Muscle layer of colon (tissue), 2 donors: ENCODE data around the gene TNPO2.
A peak's percentile ranks its signal among the peaks of the same experiment; 100 is the strongest.

Experiments used
- H3K27ac ChIP-seq: one replicate; pipeline ENCODE4 v1.7.0; 2013; ENCODE audit warnings: low read depth, mild to moderate bottlenecking, low read length, moderate library complexity
- H3K27me3 ChIP-seq, 2 donors: one replicate each; pipeline ENCODE4 v1.7.0; 2013; ENCODE audit warnings: low read length in 2 of 2, mild to moderate bottlenecking in 2 of 2; ENCODE audit not compliant: insufficient read depth in 2 of 2, control insufficient read depth in 1 of 2
- H3K36me3 ChIP-seq: one replicate; pipeline ENCODE4 v1.7.0; 2013; ENCODE audit warnings: mild to moderate bottlenecking, low read length; ENCODE audit not compliant: insufficient read depth
- H3K4me1 ChIP-seq: one replicate; pipeline ENCODE4 v1.7.0; 2013; ENCODE audit warnings: mild to moderate bottlenecking, low read length; ENCODE audit not compliant: insufficient read depth
- H3K4me3 ChIP-seq, 2 donors: one replicate each; pipeline ENCODE4 v1.7.0; 2013; ENCODE audit warnings: low read length in 2 of 2, low read depth in 1 of 2, mild to moderate bottlenecking in 1 of 2, moderate library complexity in 1 of 2
- H3K9ac ChIP-seq: one replicate; pipeline ENCODE4 v1.7.0; 2013; ENCODE audit warnings: low read length
- H3K9me3 ChIP-seq: one replicate; pipeline ENCODE4 v1.7.0; 2013; ENCODE audit warnings: mild to moderate bottlenecking, low read length
- donor health status: abdominal sarcoma.
- donor health status: Adenocarcinoma of cecum.

The TNPO2 gene

DNA sequence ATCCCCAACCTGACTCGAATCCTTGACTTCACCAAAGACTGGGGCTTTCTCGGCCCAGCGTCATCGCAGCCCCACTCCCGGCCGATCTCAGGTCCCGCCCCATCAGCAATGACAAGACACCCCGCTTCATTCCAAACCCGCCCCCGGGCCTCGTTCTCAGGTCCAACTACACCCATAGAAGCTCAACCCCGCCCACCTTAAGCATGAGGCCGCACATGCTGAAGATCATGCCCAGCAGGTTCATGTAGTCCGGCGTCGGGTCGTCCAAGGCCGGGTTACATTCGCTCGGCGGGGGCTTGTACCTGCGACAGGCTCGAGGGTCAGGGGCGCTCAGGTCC is 54.8 kb downstream of the TNPO2 start:
- Histone ChIP-seq H3K36me3 (peaks cover 19% of the 10 kb centered on the region), H3K4me1 (peaks cover 40% of the 10 kb centered on the region), H3K9ac (peak overlapping the region; percentile 88), H3K27ac (peak overlapping the region; percentile 100), H3K9me3 (no peaks in the 10 kb centered on the region), H3K4me3 (peak overlapping the region; percentile 84 to 93), H3K27me3 (no peaks in the 10 kb centered on the region)

DNA sequence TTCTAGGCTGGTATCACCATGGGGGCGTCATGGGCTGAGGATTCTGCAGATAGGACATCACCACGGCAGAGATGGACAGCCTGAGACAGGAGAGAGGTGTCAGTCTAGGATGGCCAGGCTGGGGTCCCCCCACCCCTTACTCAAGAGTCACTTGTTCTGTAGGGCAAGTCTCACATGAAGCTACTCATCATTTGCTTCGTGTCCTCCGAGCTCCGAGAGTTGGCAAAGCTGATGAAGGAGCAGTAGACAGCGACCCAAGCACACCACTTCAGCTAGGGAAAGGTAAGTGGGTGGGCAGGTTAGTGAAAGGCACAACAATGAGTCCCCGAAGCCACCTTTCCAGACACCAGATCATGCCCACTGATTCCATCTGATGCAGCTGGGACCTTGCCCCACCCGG is 55.4 kb downstream of the TNPO2 start:
- H3K9ac ChIP-seq = peak overlapping the region; percentile 88
- H3K9me3 ChIP-seq = no peaks in the 10 kb centered on the region
- peak overlapping the region; percentile 100 for H3K27ac ChIP-seq
- peak overlapping the region; percentile 84 to 93 for H3K4me3 ChIP-seq
- peaks cover 23% of the 10 kb centered on the region for H3K36me3 ChIP-seq
- H3K27me3 ChIP-seq = no peaks in the 10 kb centered on the region
- H3K4me1 ChIP-seq = peaks cover 40% of the 10 kb centered on the region

DNA sequence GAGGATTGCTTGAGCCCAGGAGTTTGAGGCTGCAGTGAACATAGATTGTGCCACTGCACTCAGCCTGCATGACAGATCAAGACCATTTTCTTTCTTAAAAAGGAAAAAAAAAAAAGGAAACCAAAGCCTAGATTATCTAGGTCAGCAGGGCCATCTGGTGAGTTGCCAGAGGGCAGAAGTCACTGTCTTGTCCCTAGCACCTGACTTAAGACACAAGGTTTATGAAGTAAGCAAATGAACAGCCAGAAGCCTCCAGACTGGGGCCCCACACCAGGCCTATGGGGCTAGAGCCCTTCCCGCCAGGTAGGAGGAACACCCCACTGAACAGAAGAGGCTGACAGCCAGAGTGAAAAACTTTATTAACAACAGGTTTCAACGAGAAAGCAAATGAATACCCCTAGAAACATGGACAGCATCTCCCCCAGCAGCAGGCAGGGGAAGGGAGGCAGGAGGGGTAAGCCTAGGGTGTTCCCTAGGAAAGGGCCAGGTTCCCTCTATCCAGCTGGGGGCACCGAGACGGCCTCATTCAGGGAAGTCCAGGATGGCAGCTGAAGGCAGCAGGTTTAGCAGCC is 55.9 kb downstream of the TNPO2 start:
- Histone ChIP-seq H3K27me3 (no peaks in the 10 kb centered on the region), H3K9ac (no peak overlapping the region), H3K4me1 (peaks cover 40% of the 10 kb centered on the region), H3K36me3 (peaks cover 24% of the 10 kb centered on the region), H3K4me3 (no peak overlapping the region), H3K27ac (no peak overlapping the region), H3K9me3 (no peaks in the 10 kb centered on the region)

DNA sequence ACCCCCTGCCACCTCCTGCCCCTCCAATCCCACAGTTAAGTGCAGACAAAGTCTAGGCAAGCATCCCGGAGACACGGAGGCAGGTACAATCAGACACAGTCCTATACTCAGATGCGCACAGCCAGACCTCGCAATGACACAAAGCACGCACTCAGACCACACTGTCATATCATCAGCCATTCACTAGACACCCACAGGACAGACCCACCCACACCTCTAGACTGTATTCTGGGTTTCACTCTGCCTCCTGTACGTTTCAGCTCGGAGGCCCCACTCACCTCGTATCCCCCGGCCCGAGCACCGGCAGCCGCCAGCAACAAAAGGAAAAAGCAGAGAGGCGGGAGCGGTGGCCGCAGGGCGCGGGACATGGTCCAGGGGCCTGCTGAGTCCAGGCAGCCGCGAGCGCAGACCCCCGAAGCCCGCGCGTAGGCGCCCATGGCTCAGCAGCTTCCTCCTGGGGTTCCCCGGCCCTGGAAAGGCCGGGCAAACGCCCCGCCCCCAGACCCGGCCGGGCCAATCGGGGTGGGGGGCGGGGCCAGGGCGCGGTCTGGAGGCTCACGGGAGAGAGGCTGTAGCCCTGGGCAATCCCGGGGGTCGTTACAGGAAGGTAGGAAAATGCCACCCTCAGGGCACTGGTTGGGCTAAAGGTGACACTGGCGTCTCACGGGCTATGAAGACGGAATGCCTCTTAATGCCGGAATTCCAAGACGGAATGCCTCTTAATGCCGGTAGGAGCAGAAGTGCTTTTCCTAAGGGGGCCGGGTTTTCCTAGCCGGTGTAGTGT is 57.3 kb downstream of the TNPO2 start, which contains the start of the genes MAN2B1 and WDR83:
MAN2B1 (minus strand) TSS at position 478 of the 784 bp plus-strand sequence; CDS start at position 437, 41 bp downstream.
WDR83 (plus strand) TSS at position 543 of the 784 bp plus-strand sequence. CDS start 2,984 bp downstream, outside the sequence.
- H3K9ac ChIP-seq = peak within 1 kb of the TSS; percentile 96
- H3K27ac ChIP-seq = peak within 1 kb of the TSS; percentile 73
- peaks cover 18% of the 10 kb centered on the region for H3K36me3 ChIP-seq
- H3K27me3 ChIP-seq = no peaks in the 10 kb centered on the region
- H3K4me1 ChIP-seq = peaks cover 40% of the 10 kb centered on the region
- no peaks in the 10 kb centered on the region for H3K9me3 ChIP-seq
- peak within 1 kb of the TSS; percentile 72 to 94 for H3K4me3 ChIP-seq

DNA sequence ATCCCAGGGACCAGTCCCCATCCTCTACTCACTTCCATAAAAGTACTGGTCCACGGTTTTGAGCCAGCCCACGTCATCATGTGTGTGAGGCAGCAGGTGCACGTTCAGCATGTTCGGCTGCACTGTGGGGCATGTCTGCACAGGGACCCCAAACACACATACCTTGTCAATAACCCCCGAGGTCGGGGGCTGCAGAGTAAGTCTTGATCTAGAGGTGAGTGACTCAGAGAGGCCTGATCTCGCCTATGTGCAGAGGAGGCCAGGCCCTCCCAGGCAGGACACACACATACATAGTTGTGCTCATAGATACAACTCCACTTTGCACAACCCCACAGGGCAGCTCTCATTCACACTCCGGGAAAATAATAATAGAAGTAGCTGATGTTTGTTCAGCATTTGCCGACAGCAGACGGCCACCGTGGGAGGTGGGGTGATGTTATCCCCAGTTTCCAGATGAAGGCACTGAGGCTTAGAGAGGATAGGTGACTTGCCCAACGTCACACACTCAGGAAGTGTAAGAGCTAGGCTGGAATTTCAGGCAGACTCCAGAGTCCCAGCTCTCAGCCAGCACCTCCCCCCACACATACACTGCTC is 58.0 kb downstream of the TNPO2 start:
- H3K9ac ChIP-seq = peak overlapping the region; percentile 96
- peaks cover 25% of the 10 kb centered on the region for H3K36me3 ChIP-seq
- H3K4me1 ChIP-seq = peaks cover 39% of the 10 kb centered on the region
- H3K9me3 ChIP-seq = no peaks in the 10 kb centered on the region
- H3K4me3 ChIP-seq = peak overlapping the region; percentile 72 to 94
- no peaks in the 10 kb centered on the region for H3K27me3 ChIP-seq
- peak overlapping the region; percentile 15 for H3K27ac ChIP-seq

DNA sequence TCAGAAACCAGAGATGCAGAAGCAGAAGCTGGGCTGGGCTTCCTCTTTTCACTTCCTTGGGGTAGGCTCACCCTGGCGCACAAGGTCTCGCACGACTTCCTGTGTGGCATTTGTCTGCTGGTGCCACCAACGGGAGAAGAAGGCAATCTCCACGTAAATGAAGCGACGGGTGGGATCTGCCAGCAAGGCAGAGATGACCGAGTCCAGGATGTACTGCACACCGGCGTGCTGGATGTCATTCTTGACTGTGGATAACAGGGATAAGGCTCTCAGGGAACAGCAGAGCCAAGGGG is 58.5 kb downstream of the TNPO2 start:
- Histone ChIP-seq H3K4me1 (peaks cover 33% of the 10 kb centered on the region), H3K4me3 (peak overlapping the region in 1 of 2 donors; percentile 94), H3K9me3 (no peaks in the 10 kb centered on the region), H3K9ac (peak overlapping the region; percentile 96), H3K36me3 (peaks cover 26% of the 10 kb centered on the region), H3K27me3 (no peaks in the 10 kb centered on the region), H3K27ac (no peak overlapping the region)

DNA sequence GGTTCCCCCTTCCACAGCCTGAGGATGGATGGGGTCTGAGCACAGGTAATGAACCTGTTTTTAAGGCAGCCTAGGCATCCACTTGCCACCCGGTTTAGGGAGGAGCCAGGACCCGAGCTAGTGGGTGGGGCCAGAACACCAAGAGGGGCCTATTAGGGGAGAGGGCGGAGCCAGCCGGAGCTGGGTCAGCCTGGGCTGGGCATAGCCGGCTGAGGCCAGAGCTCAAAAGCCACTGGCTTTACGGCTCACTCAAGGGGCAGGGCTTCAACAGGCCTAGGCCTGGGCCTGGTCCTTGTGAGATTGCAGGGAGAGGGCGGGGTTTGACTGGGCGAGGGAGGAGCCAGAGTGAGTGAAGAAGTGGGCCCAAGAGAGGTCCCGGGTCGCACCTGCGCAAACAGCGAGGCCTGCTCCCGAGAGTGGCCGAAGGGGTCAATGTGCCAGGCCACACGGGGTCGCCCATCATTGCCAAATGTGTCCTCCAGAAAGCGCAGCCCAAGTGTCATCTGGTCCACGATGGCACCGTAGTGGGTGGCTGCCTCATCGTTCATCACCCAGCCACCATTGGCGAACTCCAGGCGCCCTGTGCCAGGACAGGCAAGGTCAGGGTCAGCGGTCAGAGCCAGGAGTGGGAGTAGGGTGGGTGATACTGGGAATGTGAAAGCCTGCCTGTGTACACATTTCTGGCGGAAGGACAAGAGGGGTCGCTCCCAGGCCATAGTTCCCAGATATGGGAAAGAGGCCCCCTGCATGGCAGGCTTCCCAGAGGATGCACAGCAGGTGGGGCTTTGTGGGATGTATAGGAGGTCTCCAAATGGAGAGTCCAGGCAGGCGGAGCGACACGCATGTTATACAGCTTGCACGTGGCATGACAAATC is 59.1 kb downstream of the TNPO2 start:
- peaks cover 26% of the 10 kb centered on the region for H3K36me3 ChIP-seq
- no peak overlapping the region for H3K27ac ChIP-seq

DNA sequence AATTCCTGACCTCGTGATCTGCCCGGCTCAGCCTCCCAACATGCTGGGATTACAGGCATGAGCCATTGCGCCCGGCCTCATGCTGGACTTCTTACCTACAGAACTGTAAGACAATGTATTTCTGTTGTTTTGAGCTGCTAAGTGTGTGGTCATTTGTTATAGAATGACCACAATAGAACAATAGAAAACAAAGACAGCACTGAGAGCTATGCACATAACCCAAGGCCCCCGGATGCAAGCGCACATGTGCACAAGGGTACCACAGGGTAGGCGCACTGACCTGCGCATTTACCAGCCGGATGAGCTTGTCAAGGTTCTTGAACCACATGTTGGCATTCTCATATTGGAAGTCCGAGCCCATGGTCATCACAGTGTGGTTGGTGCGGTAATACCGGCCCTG is 62.8 kb downstream of the TNPO2 start:
- H3K36me3 ChIP-seq = peaks cover 35% of the 10 kb centered on the region
- no peak overlapping the region for H3K27ac ChIP-seq
- H3K4me1 ChIP-seq = peaks cover 8% of the 10 kb centered on the region

More for the DNA sequence above, 59.1 kb downstream of the TNPO2 start:
- Histone ChIP-seq H3K9ac (peak overlapping the region; percentile 2), H3K4me3 (no peak overlapping the region), H3K4me1 (peaks cover 29% of the 10 kb centered on the region), H3K9me3 (no peaks in the 10 kb centered on the region), H3K27me3 (no peaks in the 10 kb centered on the region)

DNA sequence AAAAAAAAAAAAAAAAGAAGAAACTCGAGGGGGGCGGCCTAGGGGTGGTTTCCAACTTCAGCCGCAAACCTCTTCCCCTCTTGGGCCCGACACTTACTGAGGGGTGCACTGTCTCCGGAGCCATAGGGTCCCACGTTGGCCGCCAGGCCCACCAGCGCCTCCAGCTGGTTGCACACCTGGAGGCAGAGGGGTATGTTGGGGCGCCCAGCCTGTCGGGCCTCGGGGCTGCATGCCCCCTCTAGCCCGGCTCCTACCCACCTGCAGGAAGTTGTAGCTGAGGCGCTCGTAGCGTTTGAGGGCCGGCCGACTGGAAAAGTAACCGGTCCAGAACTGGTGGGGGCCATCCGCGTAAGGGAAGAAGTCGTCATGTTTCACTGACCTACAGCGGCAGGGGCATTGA is 65.8 kb downstream of the TNPO2 start:
- no peak overlapping the region for H3K9ac ChIP-seq
- peaks cover 32% of the 10 kb centered on the region for H3K36me3 ChIP-seq
- no peak overlapping the region for H3K27ac ChIP-seq
- no peak overlapping the region for H3K4me3 ChIP-seq
- H3K27me3 ChIP-seq = no peaks in the 10 kb centered on the region
- H3K4me1 ChIP-seq = no peaks in the 10 kb centered on the region
- H3K9me3 ChIP-seq = no peaks in the 10 kb centered on the region

More for the DNA sequence above, 62.8 kb downstream of the TNPO2 start:
- Histone ChIP-seq H3K27me3 (no peaks in the 10 kb centered on the region), H3K9me3 (no peaks in the 10 kb centered on the region), H3K9ac (no peak overlapping the region), H3K4me3 (no peak overlapping the region)

DNA sequence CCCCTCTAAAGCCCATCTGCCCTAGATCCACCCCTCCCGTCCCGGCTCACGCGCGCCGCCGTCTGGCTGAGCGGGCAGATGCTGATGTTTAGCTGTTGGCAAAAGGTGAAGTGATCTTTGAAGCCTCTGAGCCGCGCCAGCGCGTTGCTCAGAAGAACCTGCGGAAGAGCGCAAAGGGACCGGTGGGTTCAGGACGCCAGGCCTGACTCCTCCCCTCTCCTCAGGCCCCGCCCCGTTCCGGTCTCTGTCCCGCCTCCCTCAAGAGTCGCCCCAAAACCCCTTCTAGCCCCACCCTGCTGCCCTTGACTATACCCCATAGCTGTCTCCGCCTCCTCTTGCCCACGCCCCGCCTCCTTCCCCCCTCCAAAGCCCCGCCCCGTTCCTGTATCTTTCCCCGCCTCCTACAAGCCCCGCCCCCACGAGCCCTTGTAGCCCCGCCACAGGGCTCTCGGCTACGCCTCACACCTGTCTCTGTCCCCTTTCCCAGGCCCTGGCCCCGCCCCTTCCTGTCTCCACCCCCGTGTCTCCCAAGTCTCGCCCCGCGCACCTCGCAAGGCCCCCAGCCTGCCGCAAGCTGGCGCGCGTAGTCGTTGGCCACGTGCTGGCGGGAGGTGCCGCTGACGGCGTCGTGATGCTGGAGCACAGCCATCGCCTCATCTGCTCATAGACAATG is 66.7 kb downstream of the TNPO2 start:
- Histone ChIP-seq H3K9ac (no peak overlapping the region), H3K4me1 (no peaks in the 10 kb centered on the region), H3K4me3 (no peak overlapping the region), H3K36me3 (peaks cover 35% of the 10 kb centered on the region), H3K27ac (no peak overlapping the region), H3K9me3 (no peaks in the 10 kb centered on the region), H3K27me3 (no peaks in the 10 kb centered on the region)
